Lower lobe of right lung (tissue), 2 donors: ENCODE data around the gene DLK1. TPM values are rescaled to one million over a fixed set of nuclear protein-coding genes. Genes with fewer than 3 reads are reported as not detected.
A peak's percentile ranks its signal among the peaks of the same experiment; 100 is the strongest.

ENCODE experiments used
- ATAC-seq, 2 donors: fragments of 200-7000 bp; cut with Tn5 transposase; one replicate each; pipeline ENCODE4 v1.9.1; 2020 to 2022; ENCODE audit warnings: mild to moderate bottlenecking in 2 of 2, moderate library complexity in 2 of 2
- DNase-seq: peaks from one replicate; pipeline ENCODE4 v3.0.0-alpha.2; 2020
- H3K27ac ChIP-seq: fragments of 200-600 bp; one replicate; pipeline ENCODE4 v1.8.0; 2022
- H3K27me3 ChIP-seq: fragments of 200-600 bp; one replicate; pipeline ENCODE4 v1.8.0; 2022; ENCODE audit warnings: low read depth
- H3K36me3 ChIP-seq: fragments of 200-600 bp; one replicate; pipeline ENCODE4 v1.8.0; 2022; ENCODE audit warnings: mild to moderate bottlenecking
- H3K4me1 ChIP-seq: fragments of 200-600 bp; one replicate; pipeline ENCODE4 v1.8.0; 2022
- H3K4me3 ChIP-seq: fragments of 200-600 bp; one replicate; pipeline ENCODE4 v1.8.0; 2022; ENCODE audit warnings: mild to moderate bottlenecking
- H3K9me3 ChIP-seq: fragments of 200-600 bp; one replicate; pipeline ENCODE4 v1.8.0; 2022
- intact Hi-C: fragments of 100-400 bp; cut with DNase I; formaldehyde crosslinking; loops from one replicate; pipeline ENCODE4 v1.11.0; 2022
- total RNA-seq: library from RNA; stranded (reverse); fragmentation: NEBNext Ultra II Directional; extraction: Animal tissue kit (Norgen Biotek cat#: 25700); gene quantifications from one replicate; pipeline ENCODE4 v1.2.1, GENCODE V29; 2021
- TF ChIP-seq, protein P1 (sequence below): fragments of 200-600 bp; IDR thresholded peaks from one replicate; pipeline ENCODE4 v1.8.0; 2022; ENCODE audit warnings: antibody characterized with exemption, mild to moderate bottlenecking
- donor health status: DM: no; HTN: yes; CAD: no; lungs with severe emphysema.

DLK1 gene
- total RNA-seq, 1 donor from 2014 or later = not detected

DNA sequence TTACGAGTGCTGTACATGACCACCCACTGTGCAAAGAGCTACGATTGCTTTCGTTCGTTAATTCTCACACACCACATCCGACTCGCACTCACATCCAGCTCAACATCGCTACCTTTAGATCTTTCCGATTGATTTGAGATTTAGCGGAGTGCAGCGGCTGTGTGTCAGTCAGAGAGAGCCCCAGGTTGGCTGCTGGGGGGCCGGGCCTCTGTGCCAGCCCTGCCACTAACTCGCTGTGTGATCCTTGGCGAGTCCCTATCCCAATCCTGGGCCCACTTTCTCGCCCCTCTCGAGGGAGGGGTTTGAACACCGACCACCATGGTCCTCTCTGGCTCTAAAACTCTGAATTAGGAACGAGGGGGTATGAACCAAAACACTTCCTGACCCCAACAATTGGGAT, 8.6 kb downstream of the DLK1 start:
- H3K4me1 ChIP-seq = no peaks in the 10 kb centered on the region
- DNase-seq = no peak
- ATAC-seq = no peak
- intact Hi-C loops = no loop called here
- H3K27me3 ChIP-seq = peaks cover 11% of the 10 kb centered on the region
- H3K36me3 ChIP-seq = no peaks in the 10 kb centered on the region
- no peak overlapping the region for H3K27ac ChIP-seq
- no peaks in the 10 kb centered on the region for H3K9me3 ChIP-seq
- no peak overlapping the region for H3K4me3 ChIP-seq
- TF ChIP-seq, protein P1, sequence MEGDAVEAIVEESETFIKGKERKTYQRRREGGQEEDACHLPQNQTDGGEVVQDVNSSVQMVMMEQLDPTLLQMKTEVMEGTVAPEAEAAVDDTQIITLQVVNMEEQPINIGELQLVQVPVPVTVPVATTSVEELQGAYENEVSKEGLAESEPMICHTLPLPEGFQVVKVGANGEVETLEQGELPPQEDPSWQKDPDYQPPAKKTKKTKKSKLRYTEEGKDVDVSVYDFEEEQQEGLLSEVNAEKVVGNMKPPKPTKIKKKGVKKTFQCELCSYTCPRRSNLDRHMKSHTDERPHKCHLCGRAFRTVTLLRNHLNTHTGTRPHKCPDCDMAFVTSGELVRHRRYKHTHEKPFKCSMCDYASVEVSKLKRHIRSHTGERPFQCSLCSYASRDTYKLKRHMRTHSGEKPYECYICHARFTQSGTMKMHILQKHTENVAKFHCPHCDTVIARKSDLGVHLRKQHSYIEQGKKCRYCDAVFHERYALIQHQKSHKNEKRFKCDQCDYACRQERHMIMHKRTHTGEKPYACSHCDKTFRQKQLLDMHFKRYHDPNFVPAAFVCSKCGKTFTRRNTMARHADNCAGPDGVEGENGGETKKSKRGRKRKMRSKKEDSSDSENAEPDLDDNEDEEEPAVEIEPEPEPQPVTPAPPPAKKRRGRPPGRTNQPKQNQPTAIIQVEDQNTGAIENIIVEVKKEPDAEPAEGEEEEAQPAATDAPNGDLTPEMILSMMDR = no peak

DNA sequence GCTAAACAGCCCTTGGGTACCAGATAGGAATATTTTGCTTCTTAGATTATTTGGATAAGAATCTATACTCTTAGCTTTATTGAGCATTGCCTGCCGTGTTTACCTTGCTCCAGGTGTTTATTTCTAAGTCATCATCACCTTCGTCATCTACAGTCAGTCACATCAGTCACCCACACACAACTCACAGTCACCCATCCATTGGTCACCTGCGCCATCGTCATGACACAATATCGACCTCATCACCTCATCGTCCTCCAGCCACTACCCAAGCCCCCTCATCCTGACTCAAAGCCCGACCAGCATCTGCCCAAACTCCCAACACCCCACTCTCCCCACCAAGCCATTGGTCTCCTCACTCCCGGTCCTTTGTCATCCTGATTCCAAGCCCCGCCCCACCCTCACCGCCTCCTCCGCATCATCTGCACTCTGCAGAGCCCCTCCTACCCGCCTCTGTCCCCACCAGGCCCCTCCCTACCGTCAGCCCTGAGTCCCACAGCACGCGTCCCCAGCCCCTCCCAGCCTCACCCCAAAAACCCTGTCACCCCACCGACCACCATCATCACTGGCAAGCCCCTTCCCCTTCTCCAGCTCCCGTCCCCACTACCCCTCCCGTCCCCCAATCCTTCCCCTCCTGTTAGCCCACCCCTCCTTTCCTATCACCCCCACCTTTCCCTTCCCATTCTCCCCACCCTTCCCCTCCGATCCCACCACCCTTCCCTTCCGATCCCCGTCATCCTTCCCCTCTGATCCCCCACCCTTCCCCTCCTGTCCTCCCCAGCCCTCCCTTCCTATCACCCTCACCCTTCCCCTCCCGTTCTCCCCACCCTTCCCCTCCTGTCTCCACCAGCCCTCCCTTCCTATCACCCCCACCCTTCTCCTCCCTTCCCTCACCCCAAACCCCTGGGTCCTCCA, 9.8 kb downstream of the DLK1 start:
- H3K9me3 ChIP-seq = no peaks in the 10 kb centered on the region
- H3K27me3 ChIP-seq = peaks cover 6% of the 10 kb centered on the region
- ATAC-seq = no peak
- H3K36me3 ChIP-seq = no peaks in the 10 kb centered on the region
- H3K4me3 ChIP-seq = no peak overlapping the region
- H3K4me1 ChIP-seq = no peaks in the 10 kb centered on the region
- TF ChIP-seq, protein P1 = no peak
- intact Hi-C loops = no loop called here
- no peak overlapping the region for H3K27ac ChIP-seq
- DNase-seq = no peak

DNA sequence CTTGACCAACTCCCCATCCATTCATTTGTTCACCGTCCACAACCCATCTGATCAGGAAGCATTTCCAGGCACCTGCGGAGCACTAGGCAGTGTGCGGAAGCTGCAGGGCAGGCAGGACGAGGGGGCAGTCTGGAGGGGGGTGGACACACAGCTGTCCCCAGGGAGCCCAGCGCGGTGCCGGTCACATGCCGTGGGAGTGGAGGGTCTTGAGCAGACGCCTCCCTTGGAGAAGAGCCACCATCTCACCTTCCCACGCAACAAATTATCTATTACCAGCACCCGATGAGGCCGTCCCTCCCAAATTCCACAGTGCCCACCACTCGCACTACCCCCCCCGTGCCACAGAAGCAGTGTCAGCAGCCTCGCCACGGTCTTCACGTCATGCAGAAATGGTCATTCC, 10.8 kb downstream of the DLK1 start:
- Histone ChIP-seq H3K36me3 (no peaks in the 10 kb centered on the region), H3K9me3 (no peaks in the 10 kb centered on the region), H3K27ac (no peak overlapping the region), H3K4me3 (no peak overlapping the region), H3K4me1 (no peaks in the 10 kb centered on the region), H3K27me3 (peaks cover 6% of the 10 kb centered on the region)
- no peak for DNase-seq
- no peak for ATAC-seq
- intact Hi-C loops = no loop called here
- TF ChIP-seq, protein P1 = no peak

DNA sequence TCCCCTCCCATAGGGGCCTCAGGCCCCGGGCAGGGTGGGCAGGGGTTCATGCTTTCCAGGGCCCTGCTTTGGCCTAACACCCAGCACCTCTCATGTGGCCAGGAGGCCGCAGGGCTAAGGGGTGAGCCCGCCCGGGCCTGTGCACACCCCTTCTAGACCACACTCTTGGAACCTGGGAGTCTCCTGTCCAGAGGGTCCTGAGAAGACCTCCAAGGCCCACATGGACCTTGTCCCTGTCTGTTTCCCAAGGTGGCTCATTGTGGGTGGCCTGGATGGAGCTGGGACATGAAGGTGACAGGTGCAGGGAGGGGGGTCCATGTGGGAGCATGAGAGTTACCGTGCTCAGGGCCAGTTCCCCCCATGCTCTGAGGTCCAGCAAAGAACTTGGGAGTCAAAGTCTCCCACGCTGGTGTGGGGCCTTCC, 11.6 kb downstream of the DLK1 start:
- H3K4me1 ChIP-seq = no peaks in the 10 kb centered on the region
- no peak overlapping the region for H3K27ac ChIP-seq
- TF ChIP-seq, protein P1 = no peak
- ATAC-seq (peak in 1 of 2 donors; percentile 45), DNase-seq (no peak)
- H3K27me3 ChIP-seq = peaks cover 6% of the 10 kb centered on the region
- no peak overlapping the region for H3K4me3 ChIP-seq
- intact Hi-C loops = no loop called here
- no peaks in the 10 kb centered on the region for H3K9me3 ChIP-seq
- H3K36me3 ChIP-seq = no peaks in the 10 kb centered on the region

DNA sequence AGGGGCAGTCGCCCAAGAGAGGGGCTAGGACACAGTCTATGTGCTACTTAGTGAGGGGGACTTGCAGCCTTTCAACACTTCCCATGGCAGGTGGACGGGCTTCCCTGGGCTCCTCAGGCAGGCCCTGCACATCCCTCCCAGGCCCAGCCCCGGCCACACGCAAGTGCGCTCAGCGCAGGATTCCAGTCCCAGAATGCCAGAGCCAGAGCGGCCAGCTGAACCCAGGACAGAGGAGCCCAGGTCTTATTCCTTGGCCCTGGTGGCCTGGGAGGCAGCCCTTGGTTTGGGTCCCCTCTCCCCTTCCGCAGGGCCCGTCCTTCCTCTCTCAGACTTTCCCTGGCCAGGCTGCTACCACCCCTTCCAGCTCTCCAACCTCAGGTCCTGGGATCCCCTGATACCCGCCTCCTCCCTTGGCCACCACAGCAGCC, 12.0 kb downstream of the DLK1 start:
- DNase-seq (no peak), ATAC-seq (no peak)
- intact Hi-C loops = no loop called here
- Histone ChIP-seq H3K36me3 (no peaks in the 10 kb centered on the region), H3K27me3 (peaks cover 6% of the 10 kb centered on the region), H3K27ac (no peak overlapping the region), H3K4me1 (no peaks in the 10 kb centered on the region), H3K4me3 (no peak overlapping the region), H3K9me3 (no peaks in the 10 kb centered on the region)
- TF ChIP-seq, protein P1 = no peak
